Thoracic aorta (tissue), 2 donors: ENCODE measurements around the gene JPT2. TPM values are rescaled to one million over a fixed set of nuclear protein-coding genes. Genes with fewer than 3 reads are reported as not detected.
A peak's percentile ranks its signal among the peaks of the same experiment; 100 is the strongest.

Source experiments
- ATAC-seq: fragments of 150-250 bp; one replicate; pipeline ENCODE4 v1.8.0; 2017; ENCODE audit warnings: low read depth; ENCODE audit not compliant: insufficient number of reproducible peaks, low FRiP score
- DNase-seq: peaks from one replicate; pipeline ENCODE4 v3.0.0-alpha.2; 2020; ENCODE audit warnings: low spot score
- H3K27ac ChIP-seq, 2 donors: fragments of 200-600 bp; sonication (generic); 1 replicate in 1 of 2; 2 replicates in 1 of 2; pipeline ENCODE4 v1.5.1; 2016; ENCODE audit warnings: mild to moderate bottlenecking in 2 of 2, moderate library complexity in 2 of 2
- H3K27me3 ChIP-seq: fragments of 200-600 bp; sonication (generic); replicated peaks from 2 replicates; pipeline ENCODE4 v1.6.0; 2016; ENCODE audit warnings: mild to moderate bottlenecking; ENCODE audit not compliant: insufficient read depth
- H3K36me3 ChIP-seq: fragments of 200-600 bp; sonication (generic); one replicate; pipeline ENCODE4 v1.5.1; 2016
- H3K4me1 ChIP-seq, 2 donors: fragments of 200-600 bp; sonication (generic); 1 replicate in 1 of 2; 2 replicates in 1 of 2; pipeline versions ENCODE4 v1.5.1 to v1.6.0; 2016; ENCODE audit warnings: low read depth in 2 of 2, mild to moderate bottlenecking in 1 of 2; ENCODE audit not compliant: control insufficient read depth in 1 of 2
- H3K4me3 ChIP-seq: fragments of 200-600 bp; sonication (generic); 2 replicates; pipeline ENCODE4 v1.5.1; 2016; ENCODE audit warnings: mild to moderate bottlenecking
- H3K9me3 ChIP-seq: fragments of 200-600 bp; sonication (generic); 2 replicates; pipeline ENCODE4 v1.5.1; 2016
- total RNA-seq, 2 donors: library from RNA; depleted of rRNA; stranded (reverse); fragments of >200 nt; gene quantifications; one replicate each; pipeline versions ENCODE4 v1.1.0 to v1.2.3, GENCODE V29; 2016
- TF ChIP-seq, protein P1 (sequence below): fragments of 200-600 bp; sonication (generic); IDR thresholded peaks from one replicate; pipeline ENCODE4 v1.5.1; 2019; ENCODE audit warnings: antibody characterized with exemption

JPT2 gene
- total RNA-seq, result 10 to 100 TPM; 17.1 to 26.1 TPM

- Histone ChIP-seq H3K27me3 (no peaks in the 10 kb centered on the region), H3K27ac (peak within 1 kb of the TSS; percentile 3 to 25), H3K36me3 (peaks cover 23% of the 10 kb centered on the region), H3K4me1 (peaks cover 6 to 11% of the 10 kb centered on the region in 2 donors), H3K4me3 (peak within 1 kb of the TSS; percentile 82), H3K9me3 (no peaks in the 10 kb centered on the region)
- DNase-seq, result peak; percentile 88
- peak; percentile 74 for ATAC-seq
- TF ChIP-seq, protein P1, sequence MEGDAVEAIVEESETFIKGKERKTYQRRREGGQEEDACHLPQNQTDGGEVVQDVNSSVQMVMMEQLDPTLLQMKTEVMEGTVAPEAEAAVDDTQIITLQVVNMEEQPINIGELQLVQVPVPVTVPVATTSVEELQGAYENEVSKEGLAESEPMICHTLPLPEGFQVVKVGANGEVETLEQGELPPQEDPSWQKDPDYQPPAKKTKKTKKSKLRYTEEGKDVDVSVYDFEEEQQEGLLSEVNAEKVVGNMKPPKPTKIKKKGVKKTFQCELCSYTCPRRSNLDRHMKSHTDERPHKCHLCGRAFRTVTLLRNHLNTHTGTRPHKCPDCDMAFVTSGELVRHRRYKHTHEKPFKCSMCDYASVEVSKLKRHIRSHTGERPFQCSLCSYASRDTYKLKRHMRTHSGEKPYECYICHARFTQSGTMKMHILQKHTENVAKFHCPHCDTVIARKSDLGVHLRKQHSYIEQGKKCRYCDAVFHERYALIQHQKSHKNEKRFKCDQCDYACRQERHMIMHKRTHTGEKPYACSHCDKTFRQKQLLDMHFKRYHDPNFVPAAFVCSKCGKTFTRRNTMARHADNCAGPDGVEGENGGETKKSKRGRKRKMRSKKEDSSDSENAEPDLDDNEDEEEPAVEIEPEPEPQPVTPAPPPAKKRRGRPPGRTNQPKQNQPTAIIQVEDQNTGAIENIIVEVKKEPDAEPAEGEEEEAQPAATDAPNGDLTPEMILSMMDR, result no peak
Measured at GRCh38 chr16:1677942-1678499, at the start of gene JPT2. Gene JPT2, plus strand, starts transcription at chr16:1678279. Its CDS starts 34 bp downstream, at chr16:1678313.

DNA sequence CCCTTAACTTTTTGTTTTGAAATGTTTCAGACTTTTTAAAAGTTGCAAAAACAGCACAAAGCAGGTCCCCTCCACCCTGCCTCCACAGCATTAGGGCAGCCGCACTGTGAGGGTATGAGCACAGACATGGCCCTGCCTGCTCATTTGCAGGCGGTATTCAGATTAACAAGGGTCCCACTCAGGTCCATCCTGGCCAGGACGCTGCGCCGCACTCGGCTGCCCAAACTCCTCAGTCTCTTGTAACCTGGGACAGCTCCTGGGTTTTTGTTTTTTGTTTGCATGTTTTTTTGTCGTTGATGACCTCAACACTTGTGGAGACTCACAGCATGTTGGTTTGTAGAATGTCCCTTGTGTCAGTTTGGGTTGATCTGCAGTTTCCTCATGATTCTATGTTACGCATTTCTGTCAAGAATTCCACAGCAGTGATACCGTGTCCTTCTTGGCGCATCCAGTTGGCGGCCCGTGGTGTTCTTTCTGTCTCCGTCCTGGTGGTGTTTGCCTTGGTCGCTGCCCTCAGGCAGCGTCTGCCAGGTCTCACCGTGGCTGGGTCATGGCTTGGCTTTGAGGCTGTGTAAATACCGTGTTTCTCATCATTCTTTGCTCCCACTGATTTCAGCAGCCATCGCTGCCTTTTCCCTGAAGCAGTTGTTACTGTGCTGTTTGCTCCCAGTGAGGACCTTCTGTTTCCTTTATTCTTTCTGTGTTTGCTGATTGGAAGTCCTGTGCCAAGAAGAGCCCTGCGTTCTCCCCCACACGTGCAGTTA lies 47.4 kb upstream of the JPT2 start:
- no peaks in the 10 kb centered on the region for H3K27me3 ChIP-seq
- no peak for DNase-seq
- H3K27ac ChIP-seq, result no peak overlapping the region
- no peaks in the 10 kb centered on the region for H3K4me1 ChIP-seq
- no peaks in the 10 kb centered on the region for H3K9me3 ChIP-seq
- no peak overlapping the region for H3K4me3 ChIP-seq
- TF ChIP-seq, protein P1, result no peak
- no peak for ATAC-seq
- H3K36me3 ChIP-seq, result peaks cover 42% of the 10 kb centered on the region

DNA sequence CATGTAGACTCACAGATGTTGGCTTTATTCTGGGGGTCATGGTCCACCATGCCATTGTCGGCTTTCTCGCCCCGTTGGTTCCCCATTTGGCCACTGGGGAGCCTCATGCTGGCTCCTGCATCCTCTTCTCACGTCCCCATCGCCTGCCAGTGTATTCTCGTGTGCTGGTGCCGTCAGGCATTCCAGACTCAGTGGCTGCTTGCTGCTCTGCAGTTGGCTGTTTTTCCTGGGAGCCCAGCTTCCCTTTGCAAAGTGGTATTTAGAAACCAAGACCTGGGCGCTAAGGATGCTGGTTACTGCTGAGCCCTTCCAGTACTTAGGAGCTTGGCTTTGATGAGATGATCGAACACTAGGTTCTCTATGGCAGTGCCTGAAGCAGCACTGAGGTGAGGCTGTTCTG lies 46.8 kb upstream of the JPT2 start:
- H3K27ac ChIP-seq, result no peak overlapping the region
- no peaks in the 10 kb centered on the region for H3K27me3 ChIP-seq
- H3K4me1 ChIP-seq, result no peaks in the 10 kb centered on the region
- TF ChIP-seq, protein P1, result no peak
- DNase-seq (no peak), ATAC-seq (no peak)
- H3K36me3 ChIP-seq, result peaks cover 41% of the 10 kb centered on the region
- H3K4me3 ChIP-seq, result no peak overlapping the region
- H3K9me3 ChIP-seq, result no peaks in the 10 kb centered on the region

- Histone ChIP-seq H3K27ac (no peak overlapping the region), H3K27me3 (no peaks in the 10 kb centered on the region), H3K9me3 (no peaks in the 10 kb centered on the region), H3K36me3 (peaks cover 33% of the 10 kb centered on the region), H3K4me3 (no peak overlapping the region), H3K4me1 (no peaks in the 10 kb centered on the region)
- TF ChIP-seq, protein P1, result no peak
- ATAC-seq (no peak), DNase-seq (no peak)
Measured at GRCh38 chr16:1631931-1632637, 46.0 kb upstream of the JPT2 start.

- Histone ChIP-seq H3K27me3 (no peaks in the 10 kb centered on the region), H3K4me3 (no peak overlapping the region), H3K36me3 (peaks cover 35% of the 10 kb centered on the region), H3K9me3 (no peaks in the 10 kb centered on the region), H3K4me1 (no peaks in the 10 kb centered on the region), H3K27ac (no peak overlapping the region)
- no peak for DNase-seq
- TF ChIP-seq, protein P1, result no peak
- ATAC-seq, result no peak
Measured at GRCh38 chr16:1632638-1632970, 45.5 kb upstream of the JPT2 start.
